Measurements from ENCODE around the gene LCMT1. TPM values are rescaled to one million over a fixed set of nuclear protein-coding genes. Genes with fewer than 3 reads are reported as not detected.
"Not testable (repeated sequence)": the region's sequence is repeated elsewhere in the genome, so short reads cannot be mapped to it uniquely, and the experiment has no call there.

Gene LCMT1
- polyA plus RNA-seq, 1 donor: 72.3 TPM

DNA sequence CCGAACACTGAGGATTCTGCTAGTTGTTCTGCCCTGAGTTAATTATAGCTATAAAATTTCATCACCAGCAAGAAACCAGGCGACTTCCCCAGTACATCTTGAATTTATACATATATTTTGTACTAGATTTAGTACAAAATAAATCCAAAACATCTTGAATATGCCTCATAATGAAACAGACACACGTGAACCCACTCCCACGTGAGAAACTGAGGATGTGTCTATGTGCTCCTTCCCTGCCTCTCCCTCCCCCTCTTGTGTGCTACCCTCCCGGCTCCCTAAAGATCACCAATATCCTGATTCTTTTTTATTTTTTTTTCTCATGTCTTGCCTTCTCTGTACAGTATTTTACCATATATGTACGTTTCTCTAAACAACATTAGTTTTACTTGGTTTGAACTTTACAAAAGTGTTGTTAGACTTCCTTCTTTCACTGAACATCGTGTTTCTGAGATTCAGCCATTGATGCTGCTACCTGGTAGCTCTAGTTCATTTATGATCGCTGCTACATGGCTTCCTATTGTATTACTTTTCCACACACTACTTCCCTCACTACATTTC is 1.1 kb upstream of the LCMT1 start:
- H3K36me3 ChIP-seq (ENCODE audit: control insufficient read depth, insufficient read depth, low read length): no peaks in the 10 kb centered on the region
- peak overlapping the region; percentile 48 for H3K4me3 ChIP-seq (ENCODE audit: low read length)
- WGBS (ENCODE audit: insufficient coverage, low lambda C conversion rate): 38% methylated on average over 6 of the region's 8 CpGs
- H3K9me3 ChIP-seq (ENCODE audit: control insufficient read depth, low read depth, low read length): no peaks in the 10 kb centered on the region
- no peaks in the 10 kb centered on the region for H3K27me3 ChIP-seq (ENCODE audit: control insufficient read depth, insufficient read depth, low read length)
- peak in 1 of 2 donors; percentile 39 for DNase-seq
- peak overlapping the region; percentile 95 for H3K27ac ChIP-seq (ENCODE audit: low read length)
- H3K4me1 ChIP-seq (ENCODE audit: control insufficient read depth, insufficient read depth, low read length): peaks cover 21% of the 10 kb centered on the region

DNA sequence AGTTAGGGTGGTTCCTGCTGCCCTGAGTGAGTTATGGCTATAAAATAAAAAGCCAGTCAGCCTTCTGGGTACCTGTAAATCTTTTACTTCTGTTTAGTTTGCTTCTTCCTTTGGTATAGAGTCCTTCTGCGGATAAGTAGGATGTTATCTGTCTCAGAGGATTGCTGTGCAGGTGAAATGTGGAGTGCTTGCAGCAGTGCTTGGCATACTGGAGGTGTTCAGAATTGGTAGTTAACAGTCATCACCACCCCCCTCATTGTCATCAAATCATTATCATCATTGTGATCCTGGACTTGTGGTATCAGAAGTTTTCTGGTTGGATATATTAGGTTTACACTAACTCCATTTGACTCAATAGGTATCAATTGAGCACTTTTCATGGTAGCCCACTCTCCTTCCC is 2.6 kb downstream of the LCMT1 start:
- H3K4me3 ChIP-seq (ENCODE audit: low read length): no peak overlapping the region
- no peaks in the 10 kb centered on the region for H3K9me3 ChIP-seq (ENCODE audit: control insufficient read depth, low read depth, low read length)
- peaks cover 13% of the 10 kb centered on the region for H3K4me1 ChIP-seq (ENCODE audit: control insufficient read depth, insufficient read depth, low read length)
- DNase-seq: peak; percentile 19 to 41
- peaks cover 15% of the 10 kb centered on the region for H3K36me3 ChIP-seq (ENCODE audit: control insufficient read depth, insufficient read depth, low read length)
- H3K27me3 ChIP-seq (ENCODE audit: control insufficient read depth, insufficient read depth, low read length): no peaks in the 10 kb centered on the region
- WGBS (ENCODE audit: insufficient coverage, low lambda C conversion rate): no CpG with 5 or more reads among the region's 1 CpG
- H3K27ac ChIP-seq (ENCODE audit: low read length): peak overlapping the region; percentile 63

- Histone ChIP-seq H3K27ac (ENCODE audit: low read length) (no peak overlapping the region), H3K36me3 (ENCODE audit: control insufficient read depth, insufficient read depth, low read length) (peaks cover 15% of the 10 kb centered on the region), H3K9me3 (ENCODE audit: control insufficient read depth, low read depth, low read length) (no peaks in the 10 kb centered on the region), H3K4me3 (ENCODE audit: low read length) (no peak overlapping the region), H3K27me3 (ENCODE audit: control insufficient read depth, insufficient read depth, low read length) (no peaks in the 10 kb centered on the region), H3K4me1 (ENCODE audit: control insufficient read depth, insufficient read depth, low read length) (no peaks in the 10 kb centered on the region)
- no peak for DNase-seq
- no CpG with 5 or more reads among the region's 14 CpGs for WGBS (ENCODE audit: insufficient coverage, low lambda C conversion rate)
Measured at GRCh38 chr16:25118851-25119578, 7.5 kb downstream of the LCMT1 start.

- Histone ChIP-seq H3K27ac (ENCODE audit: low read length) (no peak overlapping the region), H3K9me3 (ENCODE audit: control insufficient read depth, low read depth, low read length) (no peaks in the 10 kb centered on the region), H3K4me1 (ENCODE audit: control insufficient read depth, insufficient read depth, low read length) (no peaks in the 10 kb centered on the region), H3K36me3 (ENCODE audit: control insufficient read depth, insufficient read depth, low read length) (peaks cover 11% of the 10 kb centered on the region), H3K4me3 (ENCODE audit: low read length) (no peak overlapping the region), H3K27me3 (ENCODE audit: control insufficient read depth, insufficient read depth, low read length) (no peaks in the 10 kb centered on the region)
- no peak for DNase-seq
- 100% methylated on average over 1 of the region's 6 CpGs for WGBS (ENCODE audit: insufficient coverage, low lambda C conversion rate)
Measured at GRCh38 chr16:25121824-25122600, 10.5 kb downstream of the LCMT1 start.

DNA sequence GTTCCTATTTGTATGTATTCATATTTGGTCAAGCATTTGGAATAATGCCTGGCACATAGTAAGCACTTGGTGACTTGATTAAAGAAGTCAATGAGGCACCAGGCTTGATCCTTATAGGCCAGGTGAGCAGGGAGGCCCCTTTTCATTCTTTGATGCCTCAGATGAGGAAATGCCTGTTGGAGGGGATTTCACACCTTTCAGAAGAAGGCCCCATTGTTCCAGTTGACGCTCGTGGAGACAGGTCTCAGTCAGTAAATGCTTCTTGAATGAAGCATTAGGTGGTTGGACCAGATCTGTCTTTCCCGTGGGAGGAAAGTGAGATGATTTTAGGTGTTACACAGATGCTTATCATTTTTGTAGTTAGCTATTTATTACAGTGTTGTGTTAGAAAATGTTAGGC is 13.0 kb downstream of the LCMT1 start:
- Histone ChIP-seq H3K27me3 (ENCODE audit: control insufficient read depth, insufficient read depth, low read length) (no peaks in the 10 kb centered on the region), H3K4me3 (ENCODE audit: low read length) (no peak overlapping the region), H3K27ac (ENCODE audit: low read length) (no peak overlapping the region), H3K9me3 (ENCODE audit: control insufficient read depth, low read depth, low read length) (no peaks in the 10 kb centered on the region), H3K36me3 (ENCODE audit: control insufficient read depth, insufficient read depth, low read length) (peaks cover 12% of the 10 kb centered on the region), H3K4me1 (ENCODE audit: control insufficient read depth, insufficient read depth, low read length) (no peaks in the 10 kb centered on the region)
- no peak for DNase-seq
- WGBS (ENCODE audit: insufficient coverage, low lambda C conversion rate): no CpG with 5 or more reads among the region's 3 CpGs

- not testable (repeated sequence) for H3K4me1 ChIP-seq (ENCODE audit: control insufficient read depth, insufficient read depth, low read length); H3K4me3 ChIP-seq (ENCODE audit: low read length); DNase-seq; H3K27me3 ChIP-seq (ENCODE audit: control insufficient read depth, insufficient read depth, low read length); H3K9me3 ChIP-seq (ENCODE audit: control insufficient read depth, low read depth, low read length); H3K27ac ChIP-seq (ENCODE audit: low read length)
- H3K36me3 ChIP-seq (ENCODE audit: control insufficient read depth, insufficient read depth, low read length): peaks cover 26% of the 10 kb centered on the region
- WGBS (ENCODE audit: insufficient coverage, low lambda C conversion rate): no CpG with 5 or more reads among the region's 13 CpGs
Measured at GRCh38 chr16:25126086-25126666, 14.6 kb downstream of the LCMT1 start.

DNA sequence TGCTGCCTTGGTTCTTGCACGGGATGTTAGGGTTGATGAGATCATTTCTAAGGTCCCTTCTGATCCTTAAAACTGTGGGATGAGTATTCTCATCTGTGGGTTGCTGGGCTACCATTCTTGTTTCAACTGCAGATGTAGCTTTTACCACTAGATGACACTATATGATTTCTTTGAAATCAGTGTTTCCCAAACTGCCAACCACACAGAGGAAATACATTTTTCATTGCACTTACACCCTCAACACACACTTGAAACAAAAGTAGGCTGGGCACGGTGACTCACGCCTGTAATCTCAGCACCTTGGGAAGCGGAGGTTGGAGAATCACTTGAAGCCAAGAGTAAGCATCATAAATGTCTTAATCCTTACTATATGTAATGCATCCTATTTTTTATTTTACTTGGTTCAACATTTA is 15.3 kb downstream of the LCMT1 start:
- H3K27ac ChIP-seq (ENCODE audit: low read length): no peak overlapping the region
- H3K36me3 ChIP-seq (ENCODE audit: control insufficient read depth, insufficient read depth, low read length): peaks cover 29% of the 10 kb centered on the region
- WGBS (ENCODE audit: insufficient coverage, low lambda C conversion rate): no CpG with 5 or more reads among the region's 4 CpGs
- no peaks in the 10 kb centered on the region for H3K27me3 ChIP-seq (ENCODE audit: control insufficient read depth, insufficient read depth, low read length)
- no peaks in the 10 kb centered on the region for H3K9me3 ChIP-seq (ENCODE audit: control insufficient read depth, low read depth, low read length)
- peak; percentile 35 to 65 for DNase-seq
- H3K4me3 ChIP-seq (ENCODE audit: low read length): no peak overlapping the region
- no peaks in the 10 kb centered on the region for H3K4me1 ChIP-seq (ENCODE audit: control insufficient read depth, insufficient read depth, low read length)

- H3K36me3 ChIP-seq (ENCODE audit: control insufficient read depth, insufficient read depth, low read length): peaks cover 63% of the 10 kb centered on the region
- H3K9me3 ChIP-seq (ENCODE audit: control insufficient read depth, low read depth, low read length); DNase-seq; H3K27ac ChIP-seq (ENCODE audit: low read length); H3K27me3 ChIP-seq (ENCODE audit: control insufficient read depth, insufficient read depth, low read length); H3K4me1 ChIP-seq (ENCODE audit: control insufficient read depth, insufficient read depth, low read length); H3K4me3 ChIP-seq (ENCODE audit: low read length): not testable (repeated sequence)
- WGBS (ENCODE audit: insufficient coverage, low lambda C conversion rate): no CpG with 5 or more reads among the region's 5 CpGs
Measured at GRCh38 chr16:25132751-25133150, 21.2 kb downstream of the LCMT1 start.

- Histone ChIP-seq H3K4me1 (ENCODE audit: control insufficient read depth, insufficient read depth, low read length) (no peaks in the 10 kb centered on the region), H3K4me3 (ENCODE audit: low read length) (no peak overlapping the region), H3K27ac (ENCODE audit: low read length) (no peak overlapping the region), H3K36me3 (ENCODE audit: control insufficient read depth, insufficient read depth, low read length) (peaks cover 73% of the 10 kb centered on the region), H3K27me3 (ENCODE audit: control insufficient read depth, insufficient read depth, low read length) (no peaks in the 10 kb centered on the region), H3K9me3 (ENCODE audit: control insufficient read depth, low read depth, low read length) (no peaks in the 10 kb centered on the region)
- WGBS (ENCODE audit: insufficient coverage, low lambda C conversion rate): 83% methylated on average over 1 of the region's 4 CpGs
- DNase-seq: no peak
Measured at GRCh38 chr16:25134166-25134700, 22.7 kb downstream of the LCMT1 start.

GRCh38 chr16:25135254-25135878 is 23.8 kb downstream of the LCMT1 start:
- no CpG with 5 or more reads among the region's 4 CpGs for WGBS (ENCODE audit: insufficient coverage, low lambda C conversion rate)

More at GRCh38 chr16:25135254-25135878, 23.8 kb downstream of the LCMT1 start:
- no peak overlapping the region for H3K4me3 ChIP-seq (ENCODE audit: low read length)
- H3K36me3 ChIP-seq (ENCODE audit: control insufficient read depth, insufficient read depth, low read length): peaks cover 77% of the 10 kb centered on the region
- peak in 1 of 2 donors; percentile 17 for DNase-seq
- H3K4me1 ChIP-seq (ENCODE audit: control insufficient read depth, insufficient read depth, low read length): no peaks in the 10 kb centered on the region
- H3K27me3 ChIP-seq (ENCODE audit: control insufficient read depth, insufficient read depth, low read length): no peaks in the 10 kb centered on the region
- no peaks in the 10 kb centered on the region for H3K9me3 ChIP-seq (ENCODE audit: control insufficient read depth, low read depth, low read length)
- H3K27ac ChIP-seq (ENCODE audit: low read length): no peak overlapping the region
